Measurements from ENCODE around the gene NR4A1. TPM values are rescaled to one million over a fixed set of nuclear protein-coding genes. Genes with fewer than 3 reads are reported as not detected.

Gene NR4A1
- total and polyA plus RNA-seq, 2 of the 13 experiments (the other 11 are each of a cell fraction or from before 2014, with no cell fraction given) = 5.7 to 15.2 TPM

- Histone ChIP-seq H3K27ac (ENCODE audit: extremely low read length, insufficient read depth, low read length) (peak overlapping the region; percentile 16), H3K79me2 (ENCODE audit: insufficient read depth, low read length) (no peaks in the 10 kb centered on the region), H3K36me3 (replicated peaks in 1 of 2; ENCODE audit: control insufficient read depth in 1 of 2, insufficient read depth in 2 of 2, low read length in 2 of 2) (no peaks in the 10 kb centered on the region), H3K4me1 (ENCODE audit: insufficient read depth, low read length) (peaks cover 52% of the 10 kb centered on the region), H3K27me3 (ENCODE audit: control insufficient read depth in 1 of 2, insufficient read depth in 2 of 2, low read length in 2 of 2) (no peaks in the 10 kb centered on the region; a peak in 2 of 5 replicates), H2AFZ (ENCODE audit: low read length) (no peak overlapping the region), H3K9me3 (ENCODE audit: low read length) (no peaks in the 10 kb centered on the region), H3K4me3 (replicated peaks in 1 of 3; ENCODE audit: insufficient read depth in 1 of 3, low read depth in 2 of 3, low read length in 3 of 3) (peak overlapping the region; percentile 57 to 85 (median 63)), H4K20me1 (ENCODE audit: insufficient read depth, low read length) (no peaks in the 10 kb centered on the region), H3K4me2 (ENCODE audit: low read depth, low read length) (peak overlapping the region; percentile 93), H3K9ac (ENCODE audit: insufficient read depth, low read depth, low read length) (peak overlapping the region; percentile 61)
- ChIA-PET CTCF (ENCODE audit: low intra/inter-chr PET ratio, low total read pairs) (interaction anchor here (0.8 to 8.0 kb wide), 6 partner anchors 21 to 97 kb away, joined by 3 to 99 read pairs (median 25); partner anchors contain the start of gene ATG101), POLR2A (interaction anchor here (1.1 to 4.0 kb wide), 7 partner anchors 13 to 223 kb away, joined by 3 to 45 read pairs (median 6); partner anchors contain the start of genes NR4A1 and TAMALIN)
- BruUV-seq (replicated peaks) = no TSS peak
- FAIRE-seq (no peak), DNase-seq (ENCODE audit: low spot score) (no peak), ATAC-seq (no peak)
- intact Hi-C loops (cut with micrococcal nuclease; ENCODE audit: unreplicated experiment) = no loop called here
- 17% methylated on average over 14 of the region's 20 CpGs for WGBS (ENCODE audit: low lambda C conversion rate)
- in situ Hi-C loops (cut with HindIII; ENCODE audit: extremely low pct_ligation_motif_present, low pct_unique_long_range_greater_than_20kb) = no loop called here
- TF ChIP-seq ZNF501 (CRISPR knock-in tag; IDR thresholded peaks at IDR 0.05) (0 out of 2 replicates have a peak, but pooled peaks have one; percentile 4), HNF1B (CRISPR knock-in tag; IDR thresholded peaks at IDR 0.05) (0 out of 2 replicates have a peak, but pooled peaks have one; percentile 11), ZBTB38 (CRISPR knock-in tag; IDR thresholded peaks at IDR 0.05) (0 out of 2 replicates have a peak, but pooled peaks have one; percentile 10), ATF3 (CRISPR knock-in tag; IDR thresholded peaks at IDR 0.05) (no peak), SMAD1 (CRISPR knock-in tag; IDR thresholded peaks at IDR 0.05; ENCODE audit: borderline replicate concordance, low read depth) (0 out of 2 replicates have a peak, but pooled peaks have one; percentile 34), ZNF547 (CRISPR knock-in tag; IDR thresholded peaks at IDR 0.05) (peak; percentile 66; the same call in 1 of the 2 replicates), RELA (CRISPR knock-in tag; IDR thresholded peaks at IDR 0.05) (no peak), SPEN (CRISPR knock-in tag; IDR thresholded peaks at IDR 0.05; ENCODE audit: low read depth) (0 out of 2 replicates have a peak, but pooled peaks have one; percentile 11), ZNF788 (CRISPR knock-in tag; IDR thresholded peaks at IDR 0.05; ENCODE audit: borderline replicate concordance) (peak; percentile 2; the same call in 1 of the 2 replicates), HIC2 (CRISPR knock-in tag; IDR thresholded peaks at IDR 0.05; ENCODE audit: low read depth) (no peak), TEAD3 (CRISPR knock-in tag; optimal IDR thresholded peaks at IDR 0.05; ENCODE audit: borderline replicate concordance) (peak; percentile 1), NR1H2 (CRISPR knock-in tag; IDR thresholded peaks at IDR 0.05; ENCODE audit: borderline replicate concordance, low read depth) (no peak), ZNF350 (CRISPR knock-in tag; IDR thresholded peaks at IDR 0.05; ENCODE audit: borderline replicate concordance, low read depth) (peak; percentile 30; the same call in 1 of the 2 replicates), ZNF574 (CRISPR knock-in tag; IDR thresholded peaks at IDR 0.05) (no peak), GLI4 (CRISPR knock-in tag; IDR thresholded peaks at IDR 0.05; ENCODE audit: borderline replicate concordance) (0 out of 2 replicates have a peak, but pooled peaks have one; percentile 62), ZNF607 (CRISPR knock-in tag; IDR thresholded peaks at IDR 0.05; ENCODE audit: borderline replicate concordance) (peak; percentile 10; the same call in 1 of the 2 replicates)
These were observed 27.1 kb upstream of the NR4A1 start for GRCh38 chr12:52023976-52024688.

Data from HepG2 (cell line).